Right hindlimb (tissue), 1 donor: ENCODE results near the gene CATSPER2.
"Not testable (repeated sequence)": the region's sequence is repeated elsewhere in the genome, so short reads cannot be mapped to it uniquely, and the experiment has no call there.

Source experiments
- DNase-seq: peaks from one replicate; pipeline ENCODE4 v3.0.0-alpha.2; 2018

The CATSPER2 gene

DNA sequence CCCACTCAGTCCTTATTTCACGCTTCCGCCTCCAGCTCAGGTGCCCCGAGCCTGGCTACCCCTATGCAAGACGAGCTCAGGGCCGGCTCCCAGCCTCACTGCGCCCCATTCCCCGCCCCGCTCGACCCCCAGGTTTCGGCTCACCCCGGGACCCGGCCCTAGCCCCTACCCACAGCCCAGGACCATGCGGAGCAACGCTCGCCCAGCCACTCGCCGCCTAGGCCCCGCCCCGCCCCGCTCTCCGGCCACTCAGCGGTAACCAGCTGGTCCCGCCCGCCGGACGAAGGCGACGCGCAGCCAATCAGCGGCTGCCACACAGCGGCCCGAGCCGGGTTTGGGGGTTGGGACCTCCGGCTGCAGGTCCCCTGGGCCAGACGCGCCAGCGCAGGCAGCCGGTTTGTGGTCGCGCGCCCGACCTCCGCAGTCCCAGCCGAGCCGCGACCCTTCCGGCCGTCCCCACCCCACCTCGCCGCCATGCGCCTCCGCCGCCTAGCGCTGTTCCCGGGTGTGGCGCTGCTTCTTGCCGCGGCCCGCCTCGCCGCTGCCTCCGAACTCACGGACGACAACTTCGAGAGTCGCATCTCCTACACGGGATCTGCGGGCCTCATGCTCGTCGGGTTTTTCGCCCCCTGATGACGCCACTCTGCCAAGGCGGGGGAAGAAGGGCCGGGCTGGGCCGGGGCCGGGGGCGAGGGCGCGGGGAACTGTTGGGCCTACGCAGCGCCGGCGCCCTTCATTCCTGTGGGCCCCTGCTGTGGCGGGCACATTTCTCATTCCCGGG is at the start of gene CATSPER2:
Gene CATSPER2, minus strand, starts transcription at position 196 of the 781 bp plus-strand sequence. CDS start 783 bp downstream, outside the sequence.
- DNase-seq = peak; percentile 20

DNA sequence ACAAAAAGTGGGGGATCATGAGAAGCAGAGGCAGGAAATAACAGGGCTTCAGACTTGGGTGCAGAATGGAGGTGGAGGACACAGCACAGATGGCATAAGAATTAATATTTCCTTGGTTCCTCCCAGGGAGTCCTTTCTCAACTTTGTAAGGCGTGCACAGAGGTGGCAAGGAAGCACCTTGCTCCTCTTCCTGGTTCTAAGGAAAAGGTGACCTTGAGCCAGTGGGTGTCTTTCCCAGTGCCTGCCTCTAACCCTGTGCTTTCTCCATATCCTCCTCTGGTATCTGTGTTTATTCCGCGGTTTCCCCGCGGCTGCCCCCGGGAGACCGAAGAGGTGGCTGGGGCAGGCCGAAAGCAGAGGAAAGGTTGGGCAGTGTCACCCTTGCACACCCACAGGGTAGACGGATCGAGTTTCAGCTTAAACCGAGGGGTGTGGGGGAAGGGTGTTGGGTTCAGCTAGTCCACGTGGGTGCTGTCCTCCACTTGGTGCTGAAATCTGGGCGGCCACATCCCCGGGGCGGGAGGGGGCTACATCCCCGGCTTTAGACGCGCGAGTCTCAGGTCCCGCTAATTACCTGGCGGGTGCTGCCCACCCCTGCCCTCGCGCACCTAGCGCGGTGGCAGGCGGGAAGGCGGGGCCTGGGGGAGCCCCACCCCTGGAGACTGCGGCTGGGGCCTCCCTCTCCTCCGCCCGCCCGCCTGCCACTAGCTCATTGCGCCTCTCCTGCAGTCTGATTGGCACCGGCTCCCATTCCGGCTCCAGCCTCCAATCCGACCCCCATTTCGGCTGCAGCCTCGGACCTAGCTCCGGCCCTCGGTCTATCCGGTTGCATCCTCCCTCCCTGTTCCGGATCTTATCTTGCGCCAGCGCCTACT is 44.7 kb upstream of the CATSPER2 start, which contains the start of gene CKMT1A:
Gene CKMT1A, plus strand, starts transcription at position 712 of the 875 bp plus-strand sequence. CDS start 192 bp downstream, outside the sequence.
- DNase-seq = not testable (repeated sequence)

DNA sequence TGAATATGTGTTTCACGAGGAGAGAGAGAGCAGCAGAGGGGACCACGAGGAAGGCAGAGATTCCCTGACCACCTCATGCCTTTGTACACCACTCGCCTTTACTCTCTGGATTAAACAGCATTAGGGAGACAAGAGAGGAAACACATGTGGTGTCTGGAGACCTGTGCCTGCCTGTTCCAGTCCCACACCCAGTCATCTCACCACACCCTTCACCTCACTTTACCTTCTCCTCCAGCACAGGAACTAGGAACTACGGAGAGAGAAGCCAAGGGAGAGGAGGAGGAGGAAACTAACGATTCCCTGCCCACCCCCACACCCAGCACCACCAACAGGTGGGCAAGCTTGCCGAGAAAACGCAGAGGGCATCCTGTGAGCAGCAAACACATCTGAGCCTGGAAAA is 44.0 kb upstream of the CATSPER2 start:
- not testable (repeated sequence) for DNase-seq

DNA sequence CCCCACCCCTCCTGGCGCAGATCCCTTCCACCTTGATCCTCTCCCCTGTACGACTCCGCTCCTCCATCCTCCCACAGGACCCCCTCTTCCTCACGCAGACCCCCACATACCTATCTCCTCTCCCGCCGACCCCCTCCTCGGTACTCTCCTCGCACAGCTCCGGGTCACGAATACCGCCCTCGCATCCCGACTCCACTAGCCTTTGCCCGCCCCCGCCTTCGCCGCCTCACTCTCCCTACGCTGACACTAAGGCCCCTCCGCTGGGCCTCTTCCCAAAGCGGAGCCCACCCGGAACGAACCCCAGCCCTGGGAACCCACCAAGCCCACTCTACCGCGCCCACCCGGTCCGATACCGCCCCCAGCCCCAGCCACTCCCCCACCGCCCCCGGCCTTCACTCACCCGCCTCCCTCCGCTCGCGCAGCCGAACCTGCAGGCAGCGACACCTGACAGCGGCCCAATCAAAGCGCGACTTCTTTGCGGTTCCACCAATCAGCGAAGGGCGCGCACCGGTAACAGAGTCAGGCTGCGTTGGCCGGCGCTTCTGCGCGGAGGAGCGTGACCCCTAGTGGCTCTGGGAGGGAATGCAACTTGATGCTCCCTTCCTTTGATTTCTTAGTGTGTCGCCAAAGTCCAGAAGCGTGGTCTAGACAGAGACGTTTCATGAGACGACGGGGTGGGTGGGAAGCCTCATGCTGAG is 41.1 kb upstream of the CATSPER2 start:
- not testable (repeated sequence) for DNase-seq

DNA sequence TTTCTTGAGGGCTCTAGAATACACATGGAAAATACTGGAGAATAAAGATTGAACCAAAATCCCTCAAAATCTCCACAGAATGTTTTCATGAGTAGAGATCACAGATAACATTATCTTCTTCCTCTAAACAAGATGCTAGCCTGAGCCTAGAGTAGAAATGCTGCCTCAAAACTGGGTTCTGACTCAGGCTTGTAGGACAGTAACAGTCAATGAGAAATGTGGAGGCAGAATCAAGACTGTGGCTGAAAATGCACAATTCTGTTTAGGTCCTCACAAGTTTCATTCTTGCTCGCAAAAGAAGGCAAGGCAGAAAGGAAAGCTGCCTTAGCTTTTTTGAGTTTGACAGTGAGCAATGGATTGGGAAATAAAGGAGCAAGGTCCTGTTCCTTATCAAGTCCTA is 25.5 kb upstream of the CATSPER2 start:
- not testable (repeated sequence) for DNase-seq

DNA sequence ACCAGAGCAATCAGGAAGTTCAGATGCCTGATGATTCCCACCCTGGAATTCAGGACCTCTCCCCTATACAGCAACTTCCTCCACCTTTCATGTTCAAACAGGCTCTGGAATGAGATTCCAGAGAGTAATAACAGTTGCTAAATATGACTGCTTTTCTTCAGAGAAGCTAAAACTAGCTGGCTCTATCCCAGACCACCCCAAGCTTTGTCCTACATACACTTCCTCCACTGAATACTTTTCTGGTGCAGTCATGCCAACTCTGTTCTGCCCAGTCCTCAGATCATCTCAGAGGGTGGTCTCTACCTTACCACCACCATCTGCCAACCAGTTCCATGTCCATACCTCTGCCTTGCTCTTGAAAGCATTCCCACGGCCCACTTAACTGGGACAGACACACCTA is 17.5 kb upstream of the CATSPER2 start:
- not testable (repeated sequence) for DNase-seq

DNA sequence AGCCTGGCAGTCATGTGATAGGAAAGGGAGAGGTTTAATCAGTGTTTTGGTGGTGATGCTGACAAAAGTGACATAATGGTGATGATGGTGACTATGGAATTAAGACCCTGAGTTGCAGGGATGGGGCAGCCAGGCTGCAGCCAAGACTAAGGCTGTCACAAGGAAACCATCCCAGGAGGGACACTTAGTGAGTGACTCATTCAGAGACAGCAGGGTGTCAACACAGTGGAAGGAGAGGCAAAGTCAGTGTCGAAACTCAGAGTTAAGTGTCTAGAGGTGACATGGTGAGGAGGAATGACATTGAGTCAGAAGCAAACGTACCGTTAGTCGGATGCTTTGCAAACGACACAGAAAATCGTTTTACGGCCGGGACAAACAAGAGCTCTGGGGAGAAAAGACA is 14.7 kb upstream of the CATSPER2 start:
- DNase-seq = not testable (repeated sequence)

DNA sequence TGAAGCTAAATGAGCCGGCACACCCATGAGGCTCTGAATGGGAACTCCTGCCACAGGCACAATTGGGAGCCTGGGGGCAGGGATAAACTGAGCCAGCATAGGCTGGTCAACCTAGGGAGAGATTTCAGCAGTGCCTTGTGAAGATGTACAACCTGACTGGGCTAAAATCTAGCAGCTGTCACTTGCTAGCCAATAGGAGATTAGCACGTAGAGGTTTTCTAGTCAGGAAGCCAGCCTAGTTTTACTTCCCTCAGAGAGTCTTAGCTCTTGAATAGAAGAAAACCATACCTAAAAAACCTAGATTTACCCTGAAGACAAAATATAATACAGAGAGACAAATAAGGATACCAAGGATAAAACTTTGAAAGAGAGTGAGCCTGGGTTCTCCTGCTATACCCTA is 13.6 kb upstream of the CATSPER2 start:
- DNase-seq = not testable (repeated sequence)

DNA sequence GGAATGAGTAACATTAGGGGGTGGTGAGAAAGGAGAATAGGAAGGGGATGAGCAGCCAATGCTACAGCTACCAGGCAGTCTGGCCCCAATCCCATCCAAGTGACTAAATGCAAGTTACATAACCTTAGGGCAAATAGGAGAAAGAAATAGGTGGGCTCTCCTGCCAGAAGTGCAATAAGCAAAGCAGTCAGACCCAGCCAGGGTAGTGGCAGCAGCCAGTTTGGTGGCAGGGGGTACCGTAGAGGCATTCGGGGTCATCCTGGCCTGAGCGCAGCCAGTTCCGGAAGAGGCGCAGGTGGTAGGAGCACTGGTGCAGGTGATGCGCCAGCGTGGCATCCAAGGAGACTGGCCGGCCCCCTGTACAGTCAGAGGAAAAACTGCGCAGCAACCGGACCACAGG is 11.1 kb upstream of the CATSPER2 start:
- not testable (repeated sequence) for DNase-seq

DNA sequence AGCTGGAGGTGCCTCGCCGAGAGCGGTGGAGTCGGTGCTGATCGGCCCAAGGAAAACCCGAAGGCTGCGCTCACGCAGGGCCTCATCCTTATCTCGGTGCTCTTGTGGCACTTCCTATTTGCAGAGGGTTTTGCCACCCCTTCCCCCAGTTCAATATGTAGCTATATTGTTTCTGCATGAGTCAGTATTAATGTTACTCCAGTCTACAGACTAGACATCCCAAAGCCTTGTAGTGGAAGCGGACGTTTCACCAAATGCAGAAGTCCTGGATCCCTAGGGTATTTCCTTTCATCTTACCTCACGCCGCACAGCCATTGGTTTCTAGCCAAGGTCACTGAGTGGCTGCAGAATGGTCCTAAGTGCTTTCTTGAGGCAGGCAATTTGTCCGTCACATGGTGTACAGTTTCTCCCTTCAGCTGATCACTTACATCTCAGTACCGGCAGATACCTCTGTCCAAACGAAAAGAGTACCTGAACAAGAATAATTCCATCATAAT is 834 bp upstream of the CATSPER2 start:
- not testable (repeated sequence) for DNase-seq

DNA sequence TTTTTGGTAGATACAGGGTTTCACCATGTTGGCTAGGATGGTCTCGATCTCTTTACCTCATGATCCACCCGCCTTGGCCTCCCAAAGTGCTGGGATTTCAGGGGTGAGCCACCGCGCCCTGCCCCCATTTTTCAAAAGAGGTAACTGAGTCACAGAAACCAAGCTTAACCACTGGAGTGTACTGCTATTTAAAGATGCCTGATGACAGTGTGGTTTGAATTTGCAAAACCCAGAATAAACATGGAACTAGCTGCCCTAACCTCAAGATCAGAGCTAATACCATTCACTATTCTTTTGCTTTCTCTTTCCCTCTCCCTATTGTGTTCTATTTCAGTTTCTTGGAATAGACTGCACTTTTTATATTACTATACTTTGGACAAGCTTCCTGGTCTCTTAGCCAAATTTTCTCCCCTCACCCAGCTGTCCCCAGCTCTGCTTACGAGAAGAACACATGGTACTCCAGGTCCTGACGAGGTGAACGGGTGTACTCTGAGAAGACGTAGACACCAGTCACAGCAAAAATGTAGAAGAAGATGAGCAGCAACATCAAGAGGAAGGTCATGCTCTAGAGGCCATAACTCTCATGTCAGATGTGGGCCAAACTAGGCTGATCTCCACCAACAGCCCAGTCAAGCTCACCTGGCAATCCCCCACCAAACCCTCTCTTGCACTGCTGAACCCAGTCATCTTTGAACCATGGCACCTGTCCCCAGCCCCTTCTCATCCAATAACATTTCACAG is 10.0 kb downstream of the CATSPER2 start:
- DNase-seq = not testable (repeated sequence)

DNA sequence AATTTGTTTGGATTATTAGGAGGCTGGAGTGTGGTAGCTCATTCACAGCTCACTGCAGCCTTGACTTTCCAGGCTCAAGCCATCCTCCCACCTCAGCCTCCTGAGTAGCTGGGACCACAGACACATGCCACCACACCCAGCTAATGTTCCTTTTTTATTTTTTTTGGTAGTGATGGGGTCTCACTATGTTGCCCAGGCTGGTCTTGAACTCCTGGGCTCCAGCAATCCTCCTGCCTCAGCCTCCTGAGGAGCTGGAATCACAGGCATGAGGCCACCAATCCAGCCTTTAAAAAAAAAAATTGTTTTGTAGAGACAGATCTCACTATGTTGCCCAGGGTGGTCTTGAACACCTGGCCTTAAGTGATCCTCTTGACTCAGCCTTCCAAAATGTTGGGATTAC is 21.7 kb downstream of the CATSPER2 start:
- DNase-seq = not testable (repeated sequence)

DNA sequence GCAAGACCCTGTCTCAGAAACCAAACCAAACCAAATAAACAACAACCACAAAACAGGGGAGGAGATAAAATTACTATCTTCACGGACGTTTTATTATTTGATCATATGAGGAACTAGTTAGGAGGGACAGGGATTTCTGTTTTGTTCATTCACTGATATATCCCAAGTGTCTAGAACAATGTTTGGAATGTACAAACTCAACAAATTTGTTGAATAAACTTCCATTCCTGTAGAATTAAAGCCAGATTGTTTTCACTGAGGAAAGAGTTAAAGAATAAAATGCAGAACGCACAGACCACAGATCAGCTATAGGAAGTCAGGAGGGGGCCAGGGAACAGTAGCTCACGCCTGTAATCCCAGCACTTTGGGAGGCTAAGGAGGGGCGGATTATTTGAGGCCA is 23.5 kb downstream of the CATSPER2 start:
- DNase-seq = no peak

DNA sequence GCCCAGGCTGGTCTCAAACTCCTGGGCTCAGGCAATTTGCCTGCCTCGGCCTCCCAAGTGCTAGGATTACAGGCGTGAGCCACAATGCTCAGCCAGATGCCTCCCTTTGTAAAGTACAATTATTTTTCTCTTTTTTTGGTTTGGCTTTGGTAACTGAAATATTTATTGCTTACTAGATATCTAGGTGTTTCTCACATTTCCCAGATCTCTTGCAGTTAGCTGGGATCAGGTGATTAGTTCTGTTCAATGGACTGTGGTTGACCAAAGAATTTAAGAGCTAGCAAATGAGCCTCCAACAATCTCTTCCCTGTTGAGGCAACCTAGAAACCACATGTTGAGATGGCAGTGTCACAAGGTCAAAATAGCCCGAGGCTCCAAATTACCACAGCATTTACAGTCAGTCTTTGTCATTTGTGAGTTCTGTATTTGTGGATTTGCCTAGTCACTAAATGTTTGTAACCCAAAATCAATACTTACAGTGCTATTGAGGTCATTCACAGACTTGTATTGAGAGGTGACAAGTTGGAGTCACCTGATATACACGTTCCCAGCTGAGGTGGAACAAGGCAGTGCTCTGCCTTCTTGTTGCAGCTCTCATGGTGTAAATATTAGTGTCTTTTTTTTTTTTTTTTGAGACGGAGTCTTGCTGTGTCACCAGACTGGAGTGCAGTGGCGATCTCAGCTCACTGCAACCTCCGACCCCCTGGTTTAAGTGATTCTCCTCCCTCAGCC is 26.4 kb downstream of the CATSPER2 start:
- DNase-seq = not testable (repeated sequence)

DNA sequence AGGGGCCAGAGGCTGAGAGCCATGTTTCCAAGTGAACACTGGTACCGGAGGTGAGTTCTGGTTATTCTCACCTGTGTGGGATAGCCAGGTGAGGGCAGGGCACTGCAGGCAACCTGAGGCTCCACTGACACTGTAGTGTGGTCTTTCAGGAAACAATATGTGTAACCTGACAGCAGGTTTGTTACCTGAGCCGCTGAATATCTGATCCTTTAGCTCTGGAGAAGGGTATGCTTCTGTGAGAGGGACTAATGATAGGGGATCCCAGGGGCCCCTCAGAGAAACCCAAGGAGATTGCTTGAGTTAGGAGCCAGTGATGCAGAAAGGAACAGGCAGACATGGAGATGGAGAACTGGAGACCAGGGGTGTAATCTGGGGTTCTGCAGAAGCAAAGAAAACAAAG is 29.9 kb downstream of the CATSPER2 start, which contains the start of gene STRC:
Gene STRC, minus strand, starts transcription at position 101 of the 400 bp plus-strand sequence. Its CDS starts 78 bp downstream, at position 23.
- not testable (repeated sequence) for DNase-seq

DNA sequence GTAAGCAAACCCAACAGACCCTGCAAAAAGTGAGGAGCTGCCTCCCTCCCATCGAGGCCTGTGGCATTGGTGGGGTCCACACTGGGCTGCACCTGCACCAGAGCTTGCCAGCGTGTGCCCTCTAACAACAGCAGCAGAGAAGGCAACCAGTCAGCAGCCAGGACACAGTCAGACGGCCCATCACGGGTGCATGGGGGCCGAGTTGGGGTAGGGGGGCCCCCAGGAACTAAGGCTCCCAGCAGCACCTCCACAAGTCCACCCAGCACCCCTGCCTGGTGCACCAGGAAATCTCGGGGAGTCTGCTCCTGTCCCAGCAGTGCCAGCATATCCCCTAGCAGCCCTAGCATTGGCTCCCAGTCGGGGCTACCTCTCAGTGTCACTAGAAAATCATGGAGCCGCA is 30.9 kb downstream of the CATSPER2 start:
- DNase-seq = not testable (repeated sequence)

DNA sequence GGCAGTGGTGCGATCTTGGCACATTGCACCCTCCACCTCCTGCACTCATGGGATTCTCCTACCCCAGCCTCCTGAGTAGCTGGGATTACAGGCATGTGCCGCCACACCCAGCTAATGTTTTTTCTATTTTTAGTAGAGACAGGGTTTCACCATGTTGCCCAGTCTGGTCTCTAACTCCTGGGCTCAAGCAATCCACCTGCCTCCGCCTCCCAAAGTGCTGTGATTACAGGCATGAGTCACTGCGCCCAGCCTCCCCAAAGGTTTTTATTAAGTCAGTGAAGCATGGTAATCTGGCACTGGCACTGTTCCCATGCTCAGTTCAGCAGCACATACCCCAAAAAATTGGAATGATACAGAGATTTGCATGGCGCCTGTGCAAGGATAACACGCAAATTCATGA is 46.4 kb downstream of the CATSPER2 start:
- peak; percentile 46 for DNase-seq

DNA sequence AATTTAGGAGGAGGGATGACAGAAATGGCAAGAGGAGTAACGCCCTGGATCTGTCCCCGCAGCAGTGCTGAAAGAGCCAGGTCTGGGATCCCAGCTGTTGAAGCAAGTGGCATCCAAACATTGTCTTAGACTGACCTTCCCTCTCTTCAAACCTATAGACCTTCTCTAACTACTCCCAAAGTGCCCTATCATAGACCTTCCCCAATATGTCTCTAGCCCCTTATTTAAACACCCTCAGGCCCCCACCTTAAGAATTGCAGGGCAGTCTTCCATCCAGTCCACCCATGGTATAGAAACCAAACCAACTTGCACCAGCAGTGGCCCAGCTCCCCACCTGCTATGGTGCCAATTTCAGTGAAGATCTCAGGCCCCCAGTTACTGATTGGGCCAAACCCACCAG is 48.4 kb downstream of the CATSPER2 start:
- not testable (repeated sequence) for DNase-seq

DNA sequence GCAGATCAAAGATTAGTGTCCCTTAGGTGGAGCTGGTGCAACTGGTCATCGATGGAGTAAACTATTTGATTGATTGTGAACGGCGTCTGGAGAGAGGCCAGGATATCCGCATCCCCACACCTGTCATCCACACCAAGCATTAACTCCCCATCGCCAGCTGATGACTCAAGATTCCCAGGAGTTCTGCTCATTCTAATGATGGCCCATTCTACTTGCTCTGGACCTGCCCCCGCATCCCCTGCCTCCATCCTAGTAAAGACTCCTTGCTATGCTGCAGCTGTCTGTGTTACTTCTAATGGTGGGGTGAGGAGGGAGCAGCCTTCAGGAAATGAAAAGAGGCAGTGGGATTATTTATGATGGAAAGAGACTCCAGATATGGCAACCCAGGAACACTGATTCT is 49.5 kb downstream of the CATSPER2 start:
- peak; percentile 0 for DNase-seq

DNA sequence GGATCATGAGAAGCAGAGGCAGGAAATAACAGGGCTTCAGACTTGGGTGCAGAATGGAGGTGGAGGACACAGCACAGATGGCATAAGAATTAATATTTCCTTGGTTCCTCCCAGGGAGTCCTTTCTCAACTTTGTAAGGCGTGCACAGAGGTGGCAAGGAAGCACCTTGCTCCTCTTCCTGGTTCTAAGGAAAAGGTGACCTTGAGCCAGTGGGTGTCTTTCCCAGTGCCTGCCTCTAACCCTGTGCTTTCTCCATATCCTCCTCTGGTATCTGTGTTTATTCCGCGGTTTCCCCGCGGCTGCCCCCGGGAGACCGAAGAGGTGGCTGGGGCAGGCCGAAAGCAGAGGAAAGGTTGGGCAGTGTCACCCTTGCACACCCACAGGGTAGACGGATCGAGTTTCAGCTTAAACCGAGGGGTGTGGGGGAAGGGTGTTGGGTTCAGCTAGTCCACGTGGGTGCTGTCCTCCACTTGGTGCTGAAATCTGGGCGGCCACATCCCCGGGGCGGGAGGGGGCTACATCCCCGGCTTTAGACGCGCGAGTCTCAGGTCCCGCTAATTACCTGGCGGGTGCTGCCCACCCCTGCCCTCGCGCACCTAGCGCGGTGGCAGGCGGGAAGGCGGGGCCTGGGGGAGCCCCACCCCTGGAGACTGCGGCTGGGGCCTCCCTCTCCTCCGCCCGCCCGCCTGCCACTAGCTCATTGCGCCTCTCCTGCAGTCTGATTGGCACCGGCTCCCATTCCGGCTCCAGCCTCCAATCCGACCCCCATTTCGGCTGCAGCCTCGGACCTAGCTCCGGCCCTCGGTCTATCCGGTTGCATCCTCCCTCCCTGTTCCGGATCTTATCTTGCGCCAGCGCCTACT is 55.1 kb downstream of the CATSPER2 start, which contains the start of gene CKMT1B:
Gene CKMT1B, plus strand, starts transcription at position 700 of the 863 bp plus-strand sequence. CDS start 192 bp downstream, outside the sequence.
- not testable (repeated sequence) for DNase-seq
